ENCODE data around the gene TJAP1.
"Not testable (repeated sequence)": the region's sequence is repeated elsewhere in the genome, so short reads cannot be mapped to it uniquely, and the experiment has no call there.

Gene TJAP1

GRCh38 chr6:43455531-43456428 is 21.6 kb upstream of the TJAP1 start, which contains the start of gene DLK2:
DLK2 (minus strand) TSS chr6:43455548; CDS start chr6:43454825, 723 bp downstream.
- Histone ChIP-seq H3K9me3 (ENCODE audit: insufficient read depth, low read length) (no peaks in the 10 kb centered on the region), H4K20me1 (ENCODE audit: insufficient read depth, low read length) (no peaks in the 10 kb centered on the region), H3K36me3 (replicated peaks; ENCODE audit: low read depth, low read length) (peaks cover 12% of the 10 kb centered on the region), H3K27me3 (ENCODE audit: low read depth, low read length) (no peaks in the 10 kb centered on the region), H3K4me2 (ENCODE audit: low read length) (peak within 1 kb of the TSS; percentile 75), H3K4me3 (ENCODE audit: low read length) (peak within 1 kb of the TSS; percentile 73), H3K9ac (ENCODE audit: low read length) (peak within 1 kb of the TSS; percentile 61), H2AFZ (ENCODE audit: low read depth, low read length) (peak within 1 kb of the TSS; percentile 49; the same call in 1 of the 2 replicates), H3K79me2 (ENCODE audit: low read length) (no peaks in the 10 kb centered on the region), H3K27ac (ENCODE audit: low read length) (no peak within 1 kb of the TSS), H3K4me1 (ENCODE audit: low read length) (no peaks in the 10 kb centered on the region)
- no peak for TF ChIP-seq EZH2phosphoT487 (IDR thresholded peaks at IDR 0.05; ENCODE audit: low read depth)
- TF ChIP-seq, protein P1, sequence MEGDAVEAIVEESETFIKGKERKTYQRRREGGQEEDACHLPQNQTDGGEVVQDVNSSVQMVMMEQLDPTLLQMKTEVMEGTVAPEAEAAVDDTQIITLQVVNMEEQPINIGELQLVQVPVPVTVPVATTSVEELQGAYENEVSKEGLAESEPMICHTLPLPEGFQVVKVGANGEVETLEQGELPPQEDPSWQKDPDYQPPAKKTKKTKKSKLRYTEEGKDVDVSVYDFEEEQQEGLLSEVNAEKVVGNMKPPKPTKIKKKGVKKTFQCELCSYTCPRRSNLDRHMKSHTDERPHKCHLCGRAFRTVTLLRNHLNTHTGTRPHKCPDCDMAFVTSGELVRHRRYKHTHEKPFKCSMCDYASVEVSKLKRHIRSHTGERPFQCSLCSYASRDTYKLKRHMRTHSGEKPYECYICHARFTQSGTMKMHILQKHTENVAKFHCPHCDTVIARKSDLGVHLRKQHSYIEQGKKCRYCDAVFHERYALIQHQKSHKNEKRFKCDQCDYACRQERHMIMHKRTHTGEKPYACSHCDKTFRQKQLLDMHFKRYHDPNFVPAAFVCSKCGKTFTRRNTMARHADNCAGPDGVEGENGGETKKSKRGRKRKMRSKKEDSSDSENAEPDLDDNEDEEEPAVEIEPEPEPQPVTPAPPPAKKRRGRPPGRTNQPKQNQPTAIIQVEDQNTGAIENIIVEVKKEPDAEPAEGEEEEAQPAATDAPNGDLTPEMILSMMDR (IDR thresholded peaks at IDR 0.05; ENCODE audit: low read depth, low read length): no peak

- H3K4me3 ChIP-seq (ENCODE audit: low read length): no peak overlapping the region
- no peak overlapping the region for H3K9ac ChIP-seq (ENCODE audit: low read length)
- no peaks in the 10 kb centered on the region for H4K20me1 ChIP-seq (ENCODE audit: insufficient read depth, low read length)
- no peaks in the 10 kb centered on the region for H3K9me3 ChIP-seq (ENCODE audit: insufficient read depth, low read length)
- H2AFZ ChIP-seq (ENCODE audit: low read depth, low read length): no peak overlapping the region
- H3K79me2 ChIP-seq (ENCODE audit: low read length): no peaks in the 10 kb centered on the region
- H3K4me1 ChIP-seq (ENCODE audit: low read length): no peaks in the 10 kb centered on the region
- TF ChIP-seq EZH2phosphoT487 (IDR thresholded peaks at IDR 0.05; ENCODE audit: low read depth): no peak
- TF ChIP-seq, protein P1 (IDR thresholded peaks at IDR 0.05; ENCODE audit: low read depth, low read length): no peak
- H3K27ac ChIP-seq (ENCODE audit: low read length): no peak overlapping the region
- H3K36me3 ChIP-seq (replicated peaks; ENCODE audit: low read depth, low read length): peaks cover 5% of the 10 kb centered on the region
- H3K27me3 ChIP-seq (ENCODE audit: low read depth, low read length): peaks cover 6% of the 10 kb centered on the region
- no peak overlapping the region for H3K4me2 ChIP-seq (ENCODE audit: low read length)
These were observed 19.7 kb upstream of the TJAP1 start for GRCh38 chr6:43457643-43458042.

- H3K9ac ChIP-seq (ENCODE audit: low read length); H3K36me3 ChIP-seq (replicated peaks; ENCODE audit: low read depth, low read length); H4K20me1 ChIP-seq (ENCODE audit: insufficient read depth, low read length); H2AFZ ChIP-seq (ENCODE audit: low read depth, low read length); H3K27me3 ChIP-seq (ENCODE audit: low read depth, low read length); H3K4me2 ChIP-seq (ENCODE audit: low read length); H3K9me3 ChIP-seq (ENCODE audit: insufficient read depth, low read length); H3K79me2 ChIP-seq (ENCODE audit: low read length); H3K4me3 ChIP-seq (ENCODE audit: low read length); H3K4me1 ChIP-seq (ENCODE audit: low read length); H3K27ac ChIP-seq (ENCODE audit: low read length): not testable (repeated sequence)
These were observed 19.2 kb upstream of the TJAP1 start for GRCh38 chr6:43458154-43458553.

DNA sequence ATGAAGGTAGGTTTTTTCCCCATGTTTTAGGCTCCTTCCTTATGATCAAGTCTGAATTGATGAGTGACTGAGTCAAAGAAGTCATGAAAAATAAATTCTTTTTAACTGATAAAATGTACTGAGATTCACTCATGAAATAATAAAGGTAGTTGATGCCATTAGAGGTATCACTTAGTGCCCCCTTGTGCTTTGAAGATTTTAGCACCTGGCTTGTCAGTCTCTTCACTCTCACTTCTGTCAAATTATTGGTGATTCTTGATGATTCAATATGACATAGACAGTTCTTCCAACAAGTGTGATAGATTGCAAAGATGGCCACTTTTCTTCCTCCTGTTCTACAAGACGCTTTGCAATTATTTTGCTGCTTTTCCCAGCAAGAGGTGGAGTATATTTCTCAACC is 17.8 kb upstream of the TJAP1 start:
- H3K4me2 ChIP-seq (ENCODE audit: low read length): no peak overlapping the region

More for the DNA sequence above, 17.8 kb upstream of the TJAP1 start:
- Histone ChIP-seq H3K27me3 (ENCODE audit: low read depth, low read length) (peaks cover 12% of the 10 kb centered on the region), H3K4me1 (ENCODE audit: low read length) (no peaks in the 10 kb centered on the region), H3K27ac (ENCODE audit: low read length) (no peak overlapping the region), H3K79me2 (ENCODE audit: low read length) (no peaks in the 10 kb centered on the region), H4K20me1 (ENCODE audit: insufficient read depth, low read length) (no peaks in the 10 kb centered on the region), H3K9ac (ENCODE audit: low read length) (no peak overlapping the region), H3K36me3 (replicated peaks; ENCODE audit: low read depth, low read length) (no peaks in the 10 kb centered on the region), H2AFZ (ENCODE audit: low read depth, low read length) (no peak overlapping the region), H3K9me3 (ENCODE audit: insufficient read depth, low read length) (no peaks in the 10 kb centered on the region), H3K4me3 (ENCODE audit: low read length) (no peak overlapping the region)
- TF ChIP-seq, protein P1 (IDR thresholded peaks at IDR 0.05; ENCODE audit: low read depth, low read length): peak; percentile 45
- no peak for TF ChIP-seq EZH2phosphoT487 (IDR thresholded peaks at IDR 0.05; ENCODE audit: low read depth)
